Activated T-helper 17 cell treated with anti-CD3 and anti-CD28 coated beads, Interleukin-2, amount 50 U/mL, for 72 hours (primary cell): ENCODE results near the gene PRPS1L1. TPM values are rescaled to one million over a fixed set of nuclear protein-coding genes. Genes with fewer than 3 reads are reported as not detected.
A peak's percentile ranks its signal among the peaks of the same experiment; 100 is the strongest.

Experiments used
- ATAC-seq: fragments of 150-1000 bp; cut with Tn5 transposase; replicated peaks from 2 replicates; pipeline ENCODE4 v1.10.0; 2021; ENCODE audit warnings: mild to moderate bottlenecking, moderate library complexity
- H3K27ac Mint-ChIP-seq: one replicate; pipeline ENCODE4 v1.8.0; 2022; ENCODE audit warnings: mixed read lengths
- H3K27me3 Mint-ChIP-seq: one replicate; pipeline ENCODE4 v1.8.0; 2022; ENCODE audit warnings: mixed read lengths
- H3K36me3 Mint-ChIP-seq: one replicate; pipeline ENCODE4 v1.8.0; 2022; ENCODE audit warnings: low read depth, mild to moderate bottlenecking, mixed read lengths
- H3K4me1 Mint-ChIP-seq: one replicate; pipeline ENCODE4 v1.8.0; 2022; ENCODE audit warnings: mixed read lengths
- H3K4me3 Mint-ChIP-seq: one replicate; pipeline ENCODE4 v1.8.0; 2022; ENCODE audit warnings: mild to moderate bottlenecking, mixed read lengths
- H3K9me3 Mint-ChIP-seq: one replicate; pipeline ENCODE4 v1.8.0; 2022; ENCODE audit warnings: mixed read lengths
- total RNA-seq, 2 donors: library from RNA; stranded (reverse); gene quantifications; one replicate each; pipeline ENCODE4 v1.2.3, GENCODE V29; 2022

PRPS1L1 gene
- total RNA-seq, 2 donors from 2014 or later, result not detected

GRCh38 chr7:18036783-18037182 is 9.1 kb upstream of the PRPS1L1 start:
- no peak overlapping the region for H3K4me3 Mint-ChIP-seq
- no peaks in the 10 kb centered on the region for H3K27me3 Mint-ChIP-seq
- H3K36me3 Mint-ChIP-seq, result no peaks in the 10 kb centered on the region
- no peak overlapping the region for H3K27ac Mint-ChIP-seq
- H3K9me3 Mint-ChIP-seq, result no peaks in the 10 kb centered on the region
- no peaks in the 10 kb centered on the region for H3K4me1 Mint-ChIP-seq
- no peak for ATAC-seq

DNA sequence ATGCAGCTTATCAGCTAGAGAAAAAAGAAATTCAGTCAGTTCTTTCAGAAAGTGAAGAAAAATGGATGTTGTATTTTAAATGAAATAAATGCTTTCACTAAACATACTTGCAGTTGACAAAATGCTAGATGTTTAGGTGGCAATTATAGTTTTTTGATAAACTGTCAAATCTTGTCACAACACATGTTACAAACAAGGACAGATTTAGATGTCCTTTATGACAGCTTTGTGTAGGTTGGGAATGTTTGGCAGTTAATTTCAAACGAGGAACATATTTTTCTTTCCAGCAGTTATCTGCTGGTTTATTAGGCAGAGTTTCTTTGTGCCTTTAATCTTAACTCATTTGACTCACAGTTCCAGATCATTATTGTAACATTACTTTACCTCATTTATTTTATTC is 3.1 kb upstream of the PRPS1L1 start:
- no peak overlapping the region for H3K27ac Mint-ChIP-seq
- H3K36me3 Mint-ChIP-seq, result no peaks in the 10 kb centered on the region
- H3K27me3 Mint-ChIP-seq, result no peaks in the 10 kb centered on the region
- no peaks in the 10 kb centered on the region for H3K4me1 Mint-ChIP-seq
- no peak for ATAC-seq
- H3K4me3 Mint-ChIP-seq, result no peak overlapping the region
- H3K9me3 Mint-ChIP-seq, result no peaks in the 10 kb centered on the region

- Mint-ChIP-seq H3K9me3 (no peaks in the 10 kb centered on the region), H3K27me3 (peaks cover 8% of the 10 kb centered on the region), H3K4me3 (no peak overlapping the region), H3K4me1 (no peaks in the 10 kb centered on the region), H3K27ac (no peak overlapping the region), H3K36me3 (no peaks in the 10 kb centered on the region)
- no peak for ATAC-seq
These were observed 7.4 kb downstream of the PRPS1L1 start for GRCh38 chr7:18020138-18020715.

DNA sequence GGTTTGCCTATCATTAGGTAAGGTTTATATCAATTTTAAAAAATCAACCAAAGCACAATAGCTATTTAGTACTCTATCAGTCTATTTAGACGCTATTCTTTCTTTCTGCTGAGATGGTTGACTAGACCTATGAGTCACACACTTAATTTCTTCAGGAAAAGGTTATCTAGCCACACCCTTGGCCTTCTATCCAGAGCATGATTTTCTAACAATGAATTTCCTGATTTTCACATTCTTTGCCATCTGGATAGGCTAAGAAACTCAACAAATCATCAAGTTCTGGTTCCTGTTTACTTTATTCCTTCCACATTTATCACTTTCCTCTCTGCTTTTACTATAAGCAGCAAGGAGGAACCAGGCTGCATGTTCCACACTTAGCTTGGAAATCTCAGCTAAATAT is 8.1 kb downstream of the PRPS1L1 start:
- H3K9me3 Mint-ChIP-seq, result no peaks in the 10 kb centered on the region
- no peaks in the 10 kb centered on the region for H3K36me3 Mint-ChIP-seq
- no peaks in the 10 kb centered on the region for H3K4me1 Mint-ChIP-seq
- H3K4me3 Mint-ChIP-seq, result no peak overlapping the region
- H3K27me3 Mint-ChIP-seq, result peaks cover 14% of the 10 kb centered on the region
- ATAC-seq, result no peak
- H3K27ac Mint-ChIP-seq, result no peak overlapping the region

GRCh38 chr7:18018296-18019215 is 9.1 kb downstream of the PRPS1L1 start:
- Mint-ChIP-seq H3K4me1 (no peaks in the 10 kb centered on the region), H3K4me3 (no peak overlapping the region), H3K36me3 (no peaks in the 10 kb centered on the region), H3K9me3 (no peaks in the 10 kb centered on the region), H3K27me3 (peaks cover 21% of the 10 kb centered on the region), H3K27ac (no peak overlapping the region)
- ATAC-seq, result no peak

DNA sequence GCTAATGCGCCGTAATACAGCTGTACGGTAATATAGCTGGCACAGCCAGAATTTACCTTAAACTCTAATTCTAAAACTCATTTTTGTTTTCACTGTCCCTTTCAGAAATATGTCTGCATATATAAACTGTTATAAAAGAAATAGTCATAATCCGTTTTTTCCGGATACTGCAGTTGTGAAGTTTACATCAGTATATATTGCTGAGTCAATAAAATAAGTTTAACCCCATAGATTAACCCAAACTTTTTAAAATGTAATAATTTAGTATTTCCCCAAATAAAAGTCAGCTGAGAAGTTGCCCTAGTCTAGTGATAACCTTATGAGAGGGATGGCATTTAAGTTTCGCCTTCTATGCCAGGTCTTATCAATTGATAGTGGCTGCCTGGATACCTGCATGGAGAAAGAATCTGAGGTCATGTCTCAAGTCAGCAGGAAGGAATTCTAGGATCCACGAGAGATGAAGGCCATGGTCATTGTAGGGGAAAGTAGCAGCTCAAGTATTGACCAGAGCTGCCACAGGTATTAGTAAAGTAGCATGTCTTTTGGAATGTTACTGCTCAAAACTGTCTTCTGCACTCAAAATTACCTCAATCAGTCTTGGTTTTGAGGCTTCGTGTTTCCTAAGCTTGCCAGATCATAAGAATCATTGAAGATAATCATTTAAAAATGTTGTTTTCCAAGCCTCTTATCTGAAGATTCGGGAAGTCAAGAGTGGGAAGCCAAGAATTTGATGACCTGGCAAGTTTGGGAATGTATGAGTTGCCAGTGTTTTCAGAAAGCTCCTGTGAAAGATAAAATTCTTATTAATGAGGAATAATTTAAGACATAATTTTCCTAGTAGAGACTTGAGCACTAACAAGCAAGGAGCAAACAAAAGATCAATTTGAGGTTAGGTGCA is 10.8 kb downstream of the PRPS1L1 start:
- Mint-ChIP-seq H3K9me3 (no peaks in the 10 kb centered on the region), H3K27me3 (peaks cover 24% of the 10 kb centered on the region), H3K27ac (no peak overlapping the region), H3K36me3 (no peaks in the 10 kb centered on the region), H3K4me1 (no peaks in the 10 kb centered on the region), H3K4me3 (no peak overlapping the region)
- no peak for ATAC-seq

- Mint-ChIP-seq H3K4me1 (no peaks in the 10 kb centered on the region), H3K27ac (no peak overlapping the region), H3K9me3 (no peaks in the 10 kb centered on the region), H3K4me3 (no peak overlapping the region), H3K36me3 (no peaks in the 10 kb centered on the region), H3K27me3 (peaks cover 35% of the 10 kb centered on the region)
- ATAC-seq, result no peak
These were observed 13.7 kb downstream of the PRPS1L1 start for GRCh38 chr7:18013936-18014335.

DNA sequence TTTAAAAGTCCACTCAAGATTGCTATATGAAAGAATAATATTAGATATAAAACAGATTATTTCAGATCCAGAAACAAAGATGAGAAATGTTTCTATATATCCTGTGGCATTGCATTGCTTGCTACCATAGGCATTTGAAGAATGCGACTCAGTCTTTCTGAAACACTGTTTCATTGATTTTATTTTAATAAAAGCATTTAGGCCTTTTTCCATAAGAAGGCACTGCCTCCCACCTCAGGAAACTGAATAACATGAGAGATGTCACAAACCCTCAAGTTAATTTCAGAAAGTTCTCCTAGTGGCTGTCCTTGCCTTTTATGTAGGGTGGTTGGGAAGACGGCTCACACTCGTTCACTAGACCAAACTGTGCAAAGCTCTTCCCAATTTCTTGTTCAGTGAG is 23.3 kb downstream of the PRPS1L1 start:
- Mint-ChIP-seq H3K27me3 (no peaks in the 10 kb centered on the region), H3K36me3 (no peaks in the 10 kb centered on the region), H3K4me3 (no peak overlapping the region), H3K4me1 (no peaks in the 10 kb centered on the region), H3K9me3 (peaks cover 4% of the 10 kb centered on the region), H3K27ac (no peak overlapping the region)
- ATAC-seq, result no peak

GRCh38 chr7:18003286-18003994 is 24.2 kb downstream of the PRPS1L1 start:
- no peaks in the 10 kb centered on the region for H3K27me3 Mint-ChIP-seq

GRCh38 chr7:17998692-17999091 is 29.0 kb downstream of the PRPS1L1 start:
- Mint-ChIP-seq H3K36me3 (no peaks in the 10 kb centered on the region), H3K27ac (no peak overlapping the region), H3K4me3 (no peak overlapping the region), H3K27me3 (no peaks in the 10 kb centered on the region), H3K9me3 (no peaks in the 10 kb centered on the region), H3K4me1 (peaks cover 7% of the 10 kb centered on the region)
- no peak for ATAC-seq

More at GRCh38 chr7:18003286-18003994, 24.2 kb downstream of the PRPS1L1 start:
- H3K4me1 Mint-ChIP-seq, result no peaks in the 10 kb centered on the region
- no peak for ATAC-seq
- no peaks in the 10 kb centered on the region for H3K36me3 Mint-ChIP-seq
- no peak overlapping the region for H3K4me3 Mint-ChIP-seq
- H3K9me3 Mint-ChIP-seq, result peaks cover 4% of the 10 kb centered on the region
- H3K27ac Mint-ChIP-seq, result no peak overlapping the region

DNA sequence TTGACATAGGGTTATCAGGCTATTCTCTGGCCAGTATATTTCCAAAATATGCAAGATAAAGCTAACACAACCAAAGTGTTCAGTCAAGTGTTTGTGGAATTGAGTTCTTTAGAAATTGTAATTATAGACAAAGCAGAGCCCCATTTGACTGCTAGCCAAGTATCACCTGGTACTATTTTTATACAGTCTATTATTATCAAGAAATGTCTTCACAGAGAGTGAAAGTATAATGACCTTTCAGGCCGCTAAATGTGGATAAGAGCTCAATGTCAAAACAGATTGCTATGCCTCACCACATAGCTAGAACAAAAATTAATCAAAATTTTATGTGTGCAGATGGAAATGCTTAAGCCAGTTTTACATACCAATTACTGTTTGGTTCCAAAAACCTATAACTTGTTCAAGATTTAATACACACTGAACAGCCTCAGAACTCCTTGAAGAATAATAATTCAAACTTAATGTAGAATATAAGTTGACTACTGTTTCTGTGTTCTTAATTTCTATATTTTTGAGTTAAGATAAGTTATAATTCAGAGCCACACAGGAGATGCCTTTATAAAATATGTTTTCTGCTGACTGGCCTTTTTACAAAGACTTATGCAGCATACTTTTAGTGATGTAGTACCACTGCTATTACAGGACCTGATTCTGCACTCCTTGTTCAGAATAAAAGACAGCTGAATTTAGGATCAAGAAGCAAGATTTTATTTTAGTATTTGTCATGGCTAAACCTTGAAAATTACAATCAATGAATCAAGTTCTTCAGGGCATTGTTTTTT is 31.0 kb downstream of the PRPS1L1 start:
- Mint-ChIP-seq H3K9me3 (no peaks in the 10 kb centered on the region), H3K27ac (no peak overlapping the region), H3K27me3 (peaks cover 4% of the 10 kb centered on the region), H3K36me3 (no peaks in the 10 kb centered on the region), H3K4me1 (peaks cover 9% of the 10 kb centered on the region), H3K4me3 (no peak overlapping the region)
- no peak for ATAC-seq

- peaks cover 4% of the 10 kb centered on the region for H3K27me3 Mint-ChIP-seq
- ATAC-seq, result no peak
- H3K36me3 Mint-ChIP-seq, result no peaks in the 10 kb centered on the region
- H3K9me3 Mint-ChIP-seq, result no peaks in the 10 kb centered on the region
- H3K4me1 Mint-ChIP-seq, result peaks cover 9% of the 10 kb centered on the region
- H3K4me3 Mint-ChIP-seq, result no peak overlapping the region
- no peak overlapping the region for H3K27ac Mint-ChIP-seq
These were observed 31.6 kb downstream of the PRPS1L1 start for GRCh38 chr7:17996040-17996439.

GRCh38 chr7:17994079-17994850 is 33.4 kb downstream of the PRPS1L1 start:
- ATAC-seq, result peak; percentile 92
- no peaks in the 10 kb centered on the region for H3K36me3 Mint-ChIP-seq
- H3K4me3 Mint-ChIP-seq, result no peak overlapping the region
- peaks cover 5% of the 10 kb centered on the region for H3K9me3 Mint-ChIP-seq
- H3K27ac Mint-ChIP-seq, result peak overlapping the region; percentile 19
- H3K4me1 Mint-ChIP-seq, result peaks cover 9% of the 10 kb centered on the region
- peaks cover 8% of the 10 kb centered on the region for H3K27me3 Mint-ChIP-seq
